ENCODE data around the gene DSCAML1.

Gene DSCAML1

GRCh38 chr11:117394221-117394925 is 402.6 kb downstream of the DSCAML1 start:
- DNase-seq (ENCODE audit: extremely low read depth in 1 of 2, low read depth in 1 of 2): no peak

- DNase-seq (ENCODE audit: extremely low read depth in 1 of 2, low read depth in 1 of 2): no peak
These were observed 404.0 kb downstream of the DSCAML1 start for GRCh38 chr11:117392979-117393378.

GRCh38 chr11:117392001-117392690 is 404.9 kb downstream of the DSCAML1 start:
- DNase-seq (ENCODE audit: extremely low read depth in 1 of 2, low read depth in 1 of 2): no peak

- DNase-seq (ENCODE audit: extremely low read depth in 1 of 2, low read depth in 1 of 2): no peak
These were observed 405.8 kb downstream of the DSCAML1 start for GRCh38 chr11:117391181-117391580.

- no peak for DNase-seq (ENCODE audit: extremely low read depth in 1 of 2, low read depth in 1 of 2)
These were observed 406.3 kb downstream of the DSCAML1 start for GRCh38 chr11:117390743-117391142.

GRCh38 chr11:117387992-117388755 is 408.8 kb downstream of the DSCAML1 start:
- no peak for DNase-seq (ENCODE audit: extremely low read depth in 1 of 2, low read depth in 1 of 2)

- no peak for DNase-seq (ENCODE audit: extremely low read depth in 1 of 2, low read depth in 1 of 2)
These were observed 411.1 kb downstream of the DSCAML1 start for GRCh38 chr11:117385906-117386305.

- DNase-seq (ENCODE audit: extremely low read depth in 1 of 2, low read depth in 1 of 2): no peak
These were observed 411.5 kb downstream of the DSCAML1 start for GRCh38 chr11:117385471-117385870.

- DNase-seq (ENCODE audit: extremely low read depth in 1 of 2, low read depth in 1 of 2): no peak
These were observed 413.0 kb downstream of the DSCAML1 start for GRCh38 chr11:117384045-117384444.

- DNase-seq (ENCODE audit: extremely low read depth in 1 of 2, low read depth in 1 of 2): no peak
These were observed 414.3 kb downstream of the DSCAML1 start for GRCh38 chr11:117382746-117383145.

GRCh38 chr11:117381481-117382387 is 415.3 kb downstream of the DSCAML1 start:
- no peak for DNase-seq (ENCODE audit: extremely low read depth in 1 of 2, low read depth in 1 of 2)

- DNase-seq (ENCODE audit: extremely low read depth in 1 of 2, low read depth in 1 of 2): no peak
These were observed 416.3 kb downstream of the DSCAML1 start for GRCh38 chr11:117380676-117381075.

GRCh38 chr11:117378976-117379865 is 417.8 kb downstream of the DSCAML1 start:
- DNase-seq (ENCODE audit: extremely low read depth in 1 of 2, low read depth in 1 of 2): no peak
